Endothelial cell (in vitro differentiated cells): Measurements from ENCODE around the gene DHRSX. TPM values are rescaled to one million over a fixed set of nuclear protein-coding genes. Genes with fewer than 3 reads are reported as not detected.

ENCODE experiments used
- DNase-seq: peaks from one replicate; pipeline ENCODE4 v3.0.0; 2021; ENCODE audit warnings: low spot score
- H3K27ac Mint-ChIP-seq: one replicate; pipeline ENCODE4 v1.8.0; 2021; ENCODE audit warnings: mixed read lengths, inconsistent platforms; ENCODE audit not compliant: unreplicated experiment
- H3K27me3 Mint-ChIP-seq: one replicate; pipeline ENCODE4 v1.8.0; 2021; ENCODE audit warnings: mild to moderate bottlenecking, moderate library complexity, mixed read lengths, inconsistent platforms; ENCODE audit not compliant: unreplicated experiment
- H3K36me3 Mint-ChIP-seq: one replicate; pipeline ENCODE4 v1.8.0; 2021; ENCODE audit warnings: mild to moderate bottlenecking, low read depth, mixed read lengths, inconsistent platforms; ENCODE audit not compliant: unreplicated experiment
- H3K4me1 Mint-ChIP-seq: one replicate; pipeline ENCODE4 v1.8.0; 2021; ENCODE audit warnings: mild to moderate bottlenecking, mixed read lengths, inconsistent platforms; ENCODE audit not compliant: unreplicated experiment
- H3K4me3 Mint-ChIP-seq: one replicate; pipeline ENCODE4 v1.8.0; 2021; ENCODE audit warnings: mild to moderate bottlenecking, mixed read lengths, inconsistent platforms; ENCODE audit not compliant: unreplicated experiment
- H3K9me3 Mint-ChIP-seq: one replicate; pipeline ENCODE4 v1.8.0; 2021; ENCODE audit warnings: mixed read lengths, inconsistent platforms; ENCODE audit not compliant: unreplicated experiment
- total RNA-seq: library from RNA; stranded (reverse); fragmentation: NEBNext Ultra II Directional; extraction: Animal tissue kit (Norgen Biotek cat#: 25700); gene quantifications from one replicate; pipeline ENCODE4 v1.2.1, GENCODE V29; 2021; ENCODE audit not compliant: unreplicated experiment
- TF ChIP-seq, protein P1 (sequence below): fragments of 200-600 bp; sonication (generic); IDR thresholded peaks from one replicate; pipeline ENCODE4 v1.5.0; 2021; ENCODE audit warnings: antibody characterized with exemption; ENCODE audit not compliant: unreplicated experiment

The DHRSX gene
- total RNA-seq, 1 donor from 2014 or later = 22.2 TPM

GRCh38 chrX:2320089-2320488, 180.7 kb downstream of the DHRSX start:
- no peak overlapping the region for H3K27ac Mint-ChIP-seq
- H3K4me1 Mint-ChIP-seq = no peaks in the 10 kb centered on the region
- TF ChIP-seq, protein P1, sequence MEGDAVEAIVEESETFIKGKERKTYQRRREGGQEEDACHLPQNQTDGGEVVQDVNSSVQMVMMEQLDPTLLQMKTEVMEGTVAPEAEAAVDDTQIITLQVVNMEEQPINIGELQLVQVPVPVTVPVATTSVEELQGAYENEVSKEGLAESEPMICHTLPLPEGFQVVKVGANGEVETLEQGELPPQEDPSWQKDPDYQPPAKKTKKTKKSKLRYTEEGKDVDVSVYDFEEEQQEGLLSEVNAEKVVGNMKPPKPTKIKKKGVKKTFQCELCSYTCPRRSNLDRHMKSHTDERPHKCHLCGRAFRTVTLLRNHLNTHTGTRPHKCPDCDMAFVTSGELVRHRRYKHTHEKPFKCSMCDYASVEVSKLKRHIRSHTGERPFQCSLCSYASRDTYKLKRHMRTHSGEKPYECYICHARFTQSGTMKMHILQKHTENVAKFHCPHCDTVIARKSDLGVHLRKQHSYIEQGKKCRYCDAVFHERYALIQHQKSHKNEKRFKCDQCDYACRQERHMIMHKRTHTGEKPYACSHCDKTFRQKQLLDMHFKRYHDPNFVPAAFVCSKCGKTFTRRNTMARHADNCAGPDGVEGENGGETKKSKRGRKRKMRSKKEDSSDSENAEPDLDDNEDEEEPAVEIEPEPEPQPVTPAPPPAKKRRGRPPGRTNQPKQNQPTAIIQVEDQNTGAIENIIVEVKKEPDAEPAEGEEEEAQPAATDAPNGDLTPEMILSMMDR = no peak
- DNase-seq = no peak
- H3K9me3 Mint-ChIP-seq = peaks cover 9% of the 10 kb centered on the region
- H3K27me3 Mint-ChIP-seq = peaks cover 3% of the 10 kb centered on the region
- H3K4me3 Mint-ChIP-seq = no peak overlapping the region
- peaks cover 5% of the 10 kb centered on the region for H3K36me3 Mint-ChIP-seq

- no peak overlapping the region for H3K4me3 Mint-ChIP-seq
- no peak overlapping the region for H3K27ac Mint-ChIP-seq
- H3K4me1 Mint-ChIP-seq = no peaks in the 10 kb centered on the region
- TF ChIP-seq, protein P1 = no peak
- peaks cover 20% of the 10 kb centered on the region for H3K9me3 Mint-ChIP-seq
- DNase-seq = no peak
- peaks cover 16% of the 10 kb centered on the region for H3K36me3 Mint-ChIP-seq
- H3K27me3 Mint-ChIP-seq = peaks cover 14% of the 10 kb centered on the region
Measured at GRCh38 chrX:2318371-2318770, 182.4 kb downstream of the DHRSX start.

GRCh38 chrX:2317527-2318055, 183.2 kb downstream of the DHRSX start:
- Mint-ChIP-seq H3K9me3 (peaks cover 21% of the 10 kb centered on the region), H3K4me3 (no peak overlapping the region), H3K27ac (no peak overlapping the region), H3K4me1 (no peaks in the 10 kb centered on the region), H3K36me3 (peaks cover 16% of the 10 kb centered on the region), H3K27me3 (peaks cover 14% of the 10 kb centered on the region)
- TF ChIP-seq, protein P1 = no peak
- DNase-seq = no peak

DNA sequence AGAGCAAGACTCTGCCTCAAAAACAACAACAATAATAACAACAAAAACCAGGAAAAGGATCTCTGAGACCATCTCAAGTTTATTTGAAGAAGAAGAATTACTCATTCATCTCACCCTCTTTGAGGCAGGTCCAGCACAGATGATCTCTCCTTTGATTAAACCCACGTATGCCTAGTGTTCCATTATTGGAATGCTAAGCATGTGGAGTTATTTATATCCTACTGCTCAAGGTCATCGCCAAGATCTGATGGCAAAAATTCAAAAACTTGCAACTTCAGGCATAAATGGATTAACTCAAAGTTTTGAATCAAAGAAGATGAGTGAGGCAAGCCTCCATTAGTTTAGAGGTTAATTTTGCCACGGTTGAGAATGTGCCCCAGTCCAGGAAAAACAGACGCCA, 184.2 kb downstream of the DHRSX start:
- DNase-seq = no peak
- Mint-ChIP-seq H3K4me1 (no peaks in the 10 kb centered on the region), H3K27ac (no peak overlapping the region), H3K4me3 (no peak overlapping the region), H3K36me3 (peaks cover 18% of the 10 kb centered on the region), H3K27me3 (peaks cover 12% of the 10 kb centered on the region), H3K9me3 (peaks cover 27% of the 10 kb centered on the region)
- TF ChIP-seq, protein P1 = no peak

DNA sequence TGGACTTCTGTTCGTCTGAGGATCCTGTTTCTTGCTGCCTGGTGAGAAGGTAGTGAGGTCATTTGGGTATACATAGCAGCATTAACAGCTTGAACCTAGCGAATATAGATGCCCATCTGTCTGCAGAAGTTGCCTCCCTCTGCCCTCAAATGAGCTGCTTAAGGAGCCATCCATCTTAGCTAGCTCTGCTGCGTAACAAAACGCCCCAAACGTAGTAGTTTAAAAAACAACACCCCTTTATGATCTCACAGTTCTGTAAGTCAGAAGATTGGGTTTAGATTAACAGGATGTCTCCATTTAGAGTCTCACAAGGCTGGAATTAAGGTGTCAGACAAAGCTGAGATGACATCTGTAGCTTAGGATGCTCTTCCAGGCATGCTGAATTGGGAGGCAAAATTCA, 185.3 kb downstream of the DHRSX start:
- Mint-ChIP-seq H3K36me3 (peaks cover 17% of the 10 kb centered on the region), H3K4me1 (no peaks in the 10 kb centered on the region), H3K9me3 (peaks cover 33% of the 10 kb centered on the region), H3K27ac (no peak overlapping the region), H3K4me3 (no peak overlapping the region), H3K27me3 (peaks cover 12% of the 10 kb centered on the region)
- TF ChIP-seq, protein P1 = no peak
- DNase-seq = no peak
